ENCODE results near the gene RHBDD1. TPM values are rescaled to one million over a fixed set of nuclear protein-coding genes. Genes with fewer than 3 reads are reported as not detected.

The RHBDD1 gene
- total and polyA plus RNA-seq, 4 donors, result 4.8 to 66.4 (median 24.7) TPM

DNA sequence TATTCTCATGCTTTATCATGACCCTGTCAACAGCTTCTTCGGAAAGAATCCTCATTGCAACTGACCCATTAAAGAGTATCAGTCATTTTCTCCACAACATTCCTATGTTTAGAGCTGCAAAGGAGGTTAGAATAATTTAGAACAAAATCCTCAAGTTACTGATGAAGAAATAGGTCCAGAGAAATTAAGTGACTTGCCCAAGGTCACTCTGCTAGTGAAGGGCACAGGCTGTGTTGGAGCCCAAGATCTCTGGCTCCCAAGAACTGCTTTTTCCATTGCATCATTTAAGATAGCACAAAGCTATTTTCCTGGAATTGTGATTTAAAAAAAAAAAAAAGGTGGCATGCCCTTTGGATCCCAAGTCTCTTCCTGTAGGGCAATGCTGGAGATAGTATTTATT, 45.8 kb upstream of the RHBDD1 start:
- Histone ChIP-seq H3K4me1 (ENCODE audit: control insufficient read depth in 5 of 5, insufficient read depth in 5 of 5, low read length in 5 of 5) (peaks cover 6 to 49% (median 26%) of the 10 kb centered on the region in 5 donors), H3K27ac (ENCODE audit: low read depth in 1 of 2, low read length in 1 of 2) (peak overlapping the region in 1 of 2 donors; percentile 91)
- 85 to 88% methylated on average over 1 of the region's 1 CpG for WGBS, 2 donors

GRCh38 chr2:226790431-226790830, 45.4 kb upstream of the RHBDD1 start:
- no peak overlapping the region for H3K4me3 ChIP-seq
- H3K9me3 ChIP-seq (ENCODE audit: control insufficient read depth in 4 of 4, insufficient read depth in 3 of 4, low read length in 3 of 4), result no peaks in the 10 kb centered on the region
- H3K9ac ChIP-seq (ENCODE audit: insufficient read depth in 1 of 2, low read length in 2 of 2), result no peak overlapping the region
- H3K36me3 ChIP-seq (ENCODE audit: control insufficient read depth in 4 of 4, insufficient read depth in 4 of 4, low read length in 4 of 4), result peaks cover 0 to 25% (median 11%) of the 10 kb centered on the region in 4 donors
- no peak for TF ChIP-seq CTCF (IDR thresholded peaks at IDR 0.05; ENCODE audit: control extremely low read depth, extremely low read depth)
- peak overlapping the region in 1 of 2 donors; percentile 91 for H3K27ac ChIP-seq (ENCODE audit: low read depth in 1 of 2, low read length in 1 of 2)
- DNase-seq, result peak in 1 of 3 donors; percentile 30
- 82 to 83% methylated on average over 2 of the region's 2 CpGs for WGBS, 2 donors
- H3K27me3 ChIP-seq (ENCODE audit: control insufficient read depth in 3 of 3, insufficient read depth in 3 of 3, low read length in 2 of 3), result no peaks in the 10 kb centered on the region
- peaks cover 10 to 52% (median 26%) of the 10 kb centered on the region in 5 donors for H3K4me1 ChIP-seq (ENCODE audit: control insufficient read depth in 5 of 5, insufficient read depth in 5 of 5, low read length in 5 of 5)
- ATAC-seq (ENCODE audit: insufficient read depth, low FRiP score), result no peak

More for the DNA sequence above, 45.8 kb upstream of the RHBDD1 start:
- ATAC-seq (ENCODE audit: insufficient read depth, low FRiP score), result no peak
- no peak overlapping the region for H3K4me3 ChIP-seq
- TF ChIP-seq CTCF (IDR thresholded peaks at IDR 0.05; ENCODE audit: control extremely low read depth, extremely low read depth), result no peak
- H3K9me3 ChIP-seq (ENCODE audit: control insufficient read depth in 4 of 4, insufficient read depth in 3 of 4, low read length in 3 of 4), result no peaks in the 10 kb centered on the region
- H3K9ac ChIP-seq (ENCODE audit: insufficient read depth in 1 of 2, low read length in 2 of 2), result peak overlapping the region in 1 of 2 donors; percentile 36
- H3K27me3 ChIP-seq (ENCODE audit: control insufficient read depth in 3 of 3, insufficient read depth in 3 of 3, low read length in 2 of 3), result no peaks in the 10 kb centered on the region
- peaks cover 0 to 21% (median 10%) of the 10 kb centered on the region in 4 donors for H3K36me3 ChIP-seq (ENCODE audit: control insufficient read depth in 4 of 4, insufficient read depth in 4 of 4, low read length in 4 of 4)
- DNase-seq, result no peak

GRCh38 chr2:226791056-226791486, 44.8 kb upstream of the RHBDD1 start:
- Histone ChIP-seq H3K27ac (ENCODE audit: low read depth in 1 of 2, low read length in 1 of 2) (peak overlapping the region; percentile 91 to 95), H3K27me3 (ENCODE audit: control insufficient read depth in 3 of 3, insufficient read depth in 3 of 3, low read length in 2 of 3) (no peaks in the 10 kb centered on the region), H3K4me1 (ENCODE audit: control insufficient read depth in 5 of 5, insufficient read depth in 5 of 5, low read length in 5 of 5) (peaks cover 13 to 59% (median 26%) of the 10 kb centered on the region in 5 donors), H3K36me3 (ENCODE audit: control insufficient read depth in 4 of 4, insufficient read depth in 4 of 4, low read length in 4 of 4) (peaks cover 0 to 30% (median 14%) of the 10 kb centered on the region in 4 donors), H3K9ac (ENCODE audit: insufficient read depth in 1 of 2, low read length in 2 of 2) (peak overlapping the region in 1 of 2 donors; percentile 53), H3K4me3 (peak overlapping the region; percentile 54), H3K9me3 (ENCODE audit: control insufficient read depth in 4 of 4, insufficient read depth in 3 of 4, low read length in 3 of 4) (no peaks in the 10 kb centered on the region)
- WGBS, 2 donors, result 1 to 2% methylated on average over 24 of the region's 24 CpGs
- no peak for TF ChIP-seq CTCF (IDR thresholded peaks at IDR 0.05; ENCODE audit: control extremely low read depth, extremely low read depth)
- peak in 2 of 3 donors; percentile 75 for DNase-seq
- peak; percentile 53 for ATAC-seq (ENCODE audit: insufficient read depth, low FRiP score)

Data from lung (tissue), 12 donors.